Stimulated activated naive CD8-positive, alpha-beta T cell treated with anti-CD3 and anti-CD28 coated beads, Interleukin-15, Interleukin-2, amounts not matched to agents 100 U/mL and 50 U/mL, for 24 hours (primary cell): ENCODE results near the gene ESYT1.

Source experiments
- ATAC-seq: fragments of 150-1000 bp; cut with Tn5 transposase; one replicate; pipeline ENCODE4 v1.10.0; 2021
- DNase-seq: peaks from one replicate; pipeline ENCODE4 v3.0.0; 2021

Gene ESYT1

GRCh38 chr12:56127485-56127887 is 581 bp upstream of the ESYT1 start:
- no peak for DNase-seq
- no peak for ATAC-seq

DNA sequence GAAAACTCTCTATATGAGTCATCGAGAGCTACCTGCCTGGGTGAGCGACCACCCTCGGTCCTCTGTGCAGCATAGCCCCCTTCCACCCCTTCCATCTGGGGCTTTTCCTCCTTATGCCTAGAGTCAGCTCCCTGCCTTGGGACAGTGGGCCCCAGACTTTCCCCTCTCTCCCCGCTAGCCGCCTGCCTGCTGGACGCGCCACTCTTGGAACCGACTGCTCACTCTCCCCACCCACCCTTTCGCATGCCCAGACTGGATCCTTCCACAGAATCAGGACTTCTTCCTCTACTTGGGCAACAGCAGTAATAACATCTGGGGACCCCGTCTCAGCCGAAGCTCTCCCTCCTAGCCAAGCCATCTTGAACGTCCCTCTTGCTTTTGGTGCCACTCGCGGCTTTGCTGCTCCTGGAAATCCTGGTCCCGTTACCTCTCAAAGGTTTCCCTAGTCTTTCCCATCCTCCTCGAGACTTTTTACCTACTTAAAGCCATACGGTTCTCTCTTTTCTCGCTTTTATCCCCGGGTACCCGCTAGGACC is 671 bp downstream of the ESYT1 start:
- DNase-seq (no peak), ATAC-seq (no peak)

DNA sequence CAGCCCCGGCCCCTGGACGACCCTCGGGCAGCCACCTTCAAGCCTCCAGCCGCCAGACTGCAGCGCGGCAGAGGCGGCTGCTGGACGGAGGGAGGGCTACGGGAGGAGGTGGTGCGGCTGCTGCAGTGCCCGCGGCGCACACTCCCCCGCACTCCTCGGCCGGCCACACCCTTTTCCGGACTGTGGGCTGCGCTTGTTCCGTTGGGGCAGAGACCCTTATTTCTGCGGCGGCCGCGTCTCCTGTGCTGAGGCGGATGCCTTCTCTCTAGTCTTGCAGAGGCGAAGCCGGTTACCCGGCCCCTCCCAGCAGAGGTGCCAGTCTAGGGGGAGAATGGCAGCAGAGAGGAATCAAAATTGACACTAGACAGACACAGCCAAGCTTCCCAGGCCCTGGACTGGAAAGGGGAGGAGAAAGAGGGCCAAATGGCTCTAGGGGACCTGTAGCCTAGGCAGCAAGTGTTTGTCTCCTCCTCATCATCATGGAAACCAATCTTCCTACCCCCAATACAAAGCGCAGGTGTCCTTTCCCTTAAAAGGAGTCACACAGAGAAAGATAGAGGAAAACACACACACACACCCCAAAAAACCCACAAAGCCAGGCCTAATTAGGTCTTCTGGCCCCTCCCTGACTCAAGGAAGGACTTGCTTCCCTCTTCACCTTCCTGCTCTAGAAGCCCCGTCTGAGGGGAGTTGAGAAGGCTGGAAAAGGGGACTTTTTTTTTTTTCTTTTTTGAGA is 1.3 kb downstream of the ESYT1 start:
- peak; percentile 30 for ATAC-seq

DNA sequence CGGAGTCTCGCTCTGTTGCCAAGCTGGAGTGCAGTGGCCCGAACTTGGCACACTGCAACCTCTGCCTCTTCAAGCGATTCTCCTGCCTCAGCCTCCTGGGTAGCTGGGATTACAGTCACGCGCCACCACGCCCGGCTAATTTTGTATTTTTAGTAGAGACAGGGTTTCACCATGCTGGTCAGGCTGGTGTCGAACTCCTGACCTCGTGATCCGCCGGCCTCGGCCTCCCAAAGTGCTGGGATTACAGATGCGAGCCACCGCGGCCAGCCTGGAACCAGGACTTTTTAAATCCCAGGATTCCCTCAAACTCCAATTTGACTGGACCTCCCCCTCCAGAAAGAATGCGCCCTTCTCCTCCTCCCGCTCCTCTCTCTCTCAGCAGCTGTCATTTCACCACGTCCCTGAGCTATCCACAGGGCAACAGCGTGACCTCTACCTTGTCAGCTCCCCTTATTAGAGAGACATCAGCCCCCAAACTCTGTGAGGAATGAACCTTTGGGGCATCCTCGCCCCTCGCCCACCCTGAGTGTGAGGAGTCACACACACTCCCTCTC is 2.0 kb downstream of the ESYT1 start:
- no peak for DNase-seq
- ATAC-seq, result no peak

More for the DNA sequence above, 1.3 kb downstream of the ESYT1 start:
- peak; percentile 80 for DNase-seq

DNA sequence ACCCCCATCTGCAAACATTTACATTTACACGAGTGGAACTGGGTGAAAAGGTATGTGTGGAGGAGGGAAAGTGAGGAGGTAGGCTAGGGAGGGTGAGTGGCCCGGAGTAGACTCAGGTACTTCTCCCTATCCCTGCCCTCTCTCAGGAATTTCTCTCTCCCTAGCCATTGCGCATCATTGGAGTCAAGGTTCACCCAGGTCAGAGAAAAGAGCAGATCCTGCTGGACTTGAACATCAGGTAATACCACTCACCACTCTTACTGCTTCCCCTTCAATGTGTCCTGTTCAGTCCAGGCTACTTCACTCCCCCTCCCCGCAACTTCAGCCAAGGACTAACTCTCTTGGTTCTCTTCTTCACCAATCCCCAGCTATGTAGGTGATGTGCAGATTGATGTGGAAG is 2.8 kb downstream of the ESYT1 start:
- no peak for ATAC-seq
- DNase-seq, result no peak

- DNase-seq (no peak), ATAC-seq (no peak)
Measured at GRCh38 chr12:56134897-56135296, 6.8 kb downstream of the ESYT1 start.

- no peak for ATAC-seq
- no peak for DNase-seq
Measured at GRCh38 chr12:56137853-56138571, 9.9 kb downstream of the ESYT1 start.

- DNase-seq (no peak), ATAC-seq (no peak)
Measured at GRCh38 chr12:56141946-56142784, 14.1 kb downstream of the ESYT1 start.

DNA sequence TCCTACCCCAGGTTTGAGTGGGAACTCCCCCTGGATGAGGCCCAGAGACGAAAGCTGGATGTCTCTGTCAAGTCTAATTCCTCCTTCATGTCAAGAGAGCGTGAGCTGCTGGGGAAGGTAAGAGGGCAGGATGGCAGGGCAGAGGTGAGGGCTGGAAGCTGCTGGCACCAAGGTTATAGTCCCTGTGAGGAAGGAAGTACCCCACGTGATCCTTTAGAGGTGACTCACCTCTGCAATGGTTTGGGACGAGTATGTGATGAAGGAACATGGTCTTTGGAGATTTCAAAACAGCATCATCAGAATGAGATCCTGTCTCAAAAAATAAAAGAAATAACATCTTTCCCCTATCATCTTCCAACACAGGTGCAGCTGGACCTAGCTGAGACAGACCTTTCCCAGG is 15.2 kb downstream of the ESYT1 start:
- DNase-seq, result no peak
- peak; percentile 39 for ATAC-seq

DNA sequence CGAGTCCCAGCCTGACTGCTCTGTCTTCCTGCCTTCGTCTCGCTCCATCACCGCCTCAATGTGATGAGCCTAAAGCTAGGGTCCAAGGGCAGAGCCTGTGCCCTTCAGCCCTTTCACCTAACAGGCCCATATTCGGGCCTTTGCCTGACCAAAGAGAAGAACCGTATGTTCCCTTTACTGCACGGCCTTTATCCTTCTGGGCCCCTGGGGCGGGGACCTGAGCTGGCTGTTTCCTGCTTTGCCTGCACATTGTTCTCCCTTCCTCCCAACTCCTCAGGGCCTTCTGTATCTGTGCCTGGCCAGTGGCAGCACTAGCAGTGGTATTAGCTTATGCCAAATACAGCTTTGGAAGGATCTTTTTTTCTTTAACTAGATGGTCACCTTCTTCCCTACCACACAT is 15.8 kb downstream of the ESYT1 start:
- DNase-seq (no peak), ATAC-seq (no peak)

DNA sequence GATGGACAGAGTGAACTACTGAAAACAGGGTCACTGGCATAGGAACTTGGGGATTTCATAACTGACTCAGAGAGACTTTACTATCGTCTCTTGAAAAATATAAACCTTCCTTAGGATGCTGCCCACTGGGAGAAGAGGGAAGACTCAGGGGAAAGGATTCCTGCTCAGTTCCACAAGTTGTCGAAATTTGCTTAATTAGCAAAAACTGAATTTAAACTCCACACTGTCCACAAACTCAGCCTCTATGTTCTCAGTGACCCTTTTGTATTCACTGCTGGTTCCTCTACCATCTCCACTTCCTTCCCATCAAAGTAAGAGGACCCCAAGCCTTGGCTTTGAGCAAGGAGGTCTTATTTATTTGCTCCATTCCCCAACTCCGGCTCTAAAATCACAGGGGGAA is 17.1 kb downstream of the ESYT1 start:
- ATAC-seq (no peak), DNase-seq (no peak)

GRCh38 chr12:56146492-56147460 is 18.7 kb downstream of the ESYT1 start:
- ATAC-seq, result no peak
- no peak for DNase-seq

GRCh38 chr12:56150563-56150962 is 22.5 kb downstream of the ESYT1 start:
- DNase-seq (no peak), ATAC-seq (no peak)

DNA sequence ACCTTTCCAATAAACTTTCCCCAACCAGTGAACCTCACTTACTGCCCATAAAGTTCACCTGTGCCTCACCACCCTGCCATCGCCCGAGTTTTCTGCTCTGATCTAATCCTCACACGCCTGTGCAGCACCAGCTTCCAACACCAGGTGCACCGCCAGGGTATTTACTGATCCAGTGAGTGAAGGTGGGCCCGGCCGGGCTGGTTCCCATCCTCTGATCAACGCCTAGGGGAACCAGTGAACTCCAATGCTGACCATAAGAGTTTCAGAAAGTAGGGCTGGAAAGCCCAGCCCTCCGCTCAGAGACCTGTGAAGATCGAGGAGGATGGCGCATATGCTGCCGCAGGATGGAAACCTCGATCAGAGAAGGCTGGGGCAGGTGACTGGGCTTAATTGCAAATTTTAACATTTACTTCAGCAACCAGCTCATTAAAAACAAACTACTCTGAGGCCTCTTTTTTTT is 23.6 kb downstream of the ESYT1 start:
- ATAC-seq, result peak; percentile 70
- peak; percentile 75 for DNase-seq

DNA sequence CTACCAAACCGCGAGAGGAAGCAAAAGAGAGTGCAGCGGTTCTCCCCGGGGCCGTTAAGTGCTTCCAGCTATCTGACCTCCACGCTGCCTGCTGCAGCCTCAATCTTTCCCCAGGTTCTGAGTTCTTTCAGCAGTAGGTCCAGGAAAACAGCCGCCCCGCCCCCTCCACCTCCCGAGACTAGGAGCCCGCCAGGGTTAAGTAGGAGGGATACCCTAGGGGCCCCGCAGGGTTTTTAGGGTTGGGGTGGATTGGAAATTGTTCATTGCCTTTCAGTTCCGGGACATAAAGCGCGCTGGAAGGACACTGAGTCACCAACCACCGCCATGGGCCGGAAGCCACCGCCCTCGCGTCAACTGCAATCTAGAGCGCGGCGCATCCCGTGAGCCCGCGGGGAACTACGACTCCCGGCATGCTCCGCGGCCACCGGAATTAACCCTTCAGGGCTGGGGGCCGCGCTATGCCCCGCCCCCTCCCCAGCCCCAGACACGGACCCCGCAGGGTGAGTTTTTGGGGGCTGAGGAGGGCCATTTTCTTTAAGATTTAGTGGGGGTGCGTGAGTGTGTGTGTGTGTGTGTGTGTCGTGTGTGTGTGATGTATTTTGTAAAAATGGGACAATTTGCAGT is 24.2 kb downstream of the ESYT1 start, which contains the start of gene MYL6B:
Gene MYL6B, plus strand, starts transcription at position 456 of the 624 bp plus-strand sequence. CDS start 1,332 bp downstream, outside the sequence.
- peak; percentile 95 for DNase-seq
- peak; percentile 91 for ATAC-seq

GRCh38 chr12:56152756-56153677 is 24.9 kb downstream of the ESYT1 start:
- DNase-seq (no peak), ATAC-seq (no peak)

DNA sequence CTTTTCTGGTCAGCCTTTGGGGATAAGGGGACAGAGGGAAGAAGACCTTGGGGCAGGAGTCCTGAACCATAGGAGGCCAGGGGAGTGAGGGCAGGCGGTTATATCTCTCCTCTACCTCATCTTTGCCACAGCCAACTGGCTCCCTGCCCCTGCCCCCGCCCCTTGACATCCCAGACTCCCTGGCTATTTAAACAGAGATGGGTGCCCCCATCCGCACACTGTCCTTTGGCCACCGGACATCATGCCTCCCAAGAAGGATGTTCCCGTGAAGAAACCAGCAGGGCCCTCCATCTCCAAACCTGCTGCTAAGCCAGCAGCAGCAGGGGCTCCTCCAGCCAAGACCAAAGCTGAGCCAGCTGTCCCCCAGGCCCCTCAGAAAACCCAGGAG is 25.6 kb downstream of the ESYT1 start:
- no peak for ATAC-seq
- DNase-seq, result no peak

DNA sequence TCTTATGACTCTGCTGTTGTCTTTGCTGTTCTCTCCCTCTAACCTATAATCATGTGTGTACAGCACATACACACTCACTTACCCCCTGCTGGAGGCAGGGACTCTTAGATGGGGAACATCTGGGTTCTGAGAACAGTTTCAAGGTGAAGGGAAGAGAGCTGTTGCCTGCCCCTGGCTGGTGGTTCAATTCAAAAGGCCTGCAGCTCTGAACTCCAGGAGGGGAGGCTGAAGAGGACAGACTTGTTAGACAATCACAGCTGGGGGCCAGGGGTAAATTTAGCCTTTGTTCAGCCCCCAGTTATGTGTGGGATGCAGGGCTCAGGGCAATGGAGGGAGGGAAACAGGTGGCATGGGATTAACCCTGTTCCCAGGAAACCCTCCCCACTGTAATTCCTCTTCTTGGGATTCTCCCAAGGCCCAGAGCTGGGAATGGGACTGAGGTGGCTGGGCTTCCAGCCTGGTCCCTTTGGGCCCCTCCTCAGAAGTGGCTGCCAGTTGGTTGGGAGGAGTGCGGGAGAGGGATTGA is 26.2 kb downstream of the ESYT1 start:
- DNase-seq (no peak), ATAC-seq (no peak)

DNA sequence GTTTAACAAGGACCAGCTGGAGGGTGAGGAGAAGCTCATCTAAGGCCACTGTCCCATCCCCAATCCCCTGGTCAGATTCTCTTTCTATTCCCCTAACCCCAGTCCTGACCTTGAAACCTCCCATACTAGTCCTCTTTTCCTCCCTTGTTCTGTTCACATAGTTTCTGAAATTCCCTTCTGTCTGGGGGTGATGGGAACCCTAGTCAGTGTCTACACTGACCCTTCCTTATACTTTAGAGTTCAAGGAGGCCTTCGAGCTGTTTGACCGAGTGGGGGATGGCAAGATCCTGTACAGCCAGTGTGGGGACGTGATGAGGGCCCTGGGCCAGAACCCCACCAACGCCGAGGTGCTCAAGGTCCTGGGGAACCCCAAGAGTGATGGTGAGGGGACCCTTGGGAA is 26.8 kb downstream of the ESYT1 start:
- no peak for ATAC-seq
- no peak for DNase-seq
